Karpas-422 (cell line): ENCODE results near the gene SP2. TPM values are rescaled to one million over a fixed set of nuclear protein-coding genes. Genes with fewer than 3 reads are reported as not detected.

Source experiments
- DNase-seq: peaks from one replicate; pipeline ENCODE4 v3.0.0-alpha.2; 2015
- H2AFZ ChIP-seq: fragments of 200-600 bp; sonication (generic); 2 replicates; pipeline ENCODE4 v1.6.1; 2014; ENCODE audit warnings: antibody characterized with exemption, low read length, mixed read lengths
- H3K27ac ChIP-seq: fragments of 200-600 bp; sonication (generic); 2 replicates; pipeline ENCODE4 v1.5.1; 2014; ENCODE audit warnings: mild to moderate bottlenecking, low read length, moderate library complexity
- H3K27me3 ChIP-seq: fragments of 200-600 bp; sonication (generic); 2 replicates; pipeline ENCODE4 v1.6.1; 2014; ENCODE audit warnings: low read length, mixed read lengths
- H3K36me3 ChIP-seq: fragments of 200-600 bp; sonication (generic); 2 replicates; pipeline ENCODE4 v1.6.1; 2014; ENCODE audit warnings: low read length, mixed read lengths; ENCODE audit not compliant: insufficient read depth
- H3K4me1 ChIP-seq: fragments of 200-600 bp; sonication (generic); 2 replicates; pipeline ENCODE4 v1.6.1; 2014; ENCODE audit warnings: mild to moderate bottlenecking, low read length, mixed read lengths
- H3K4me2 ChIP-seq: fragments of 200-600 bp; sonication (generic); 2 replicates; pipeline ENCODE4 v1.6.1; 2014; ENCODE audit warnings: low read length, low read depth, mild to moderate bottlenecking; ENCODE audit not compliant: poor library complexity, severe bottlenecking
- H3K4me3 ChIP-seq: fragments of 200-600 bp; sonication (generic); 2 replicates; pipeline ENCODE4 v1.5.1; 2014; ENCODE audit warnings: mild to moderate bottlenecking, antibody characterized with exemption, low read length, mixed read lengths
- H3K79me2 ChIP-seq: fragments of 200-600 bp; sonication (generic); 2 replicates; pipeline ENCODE4 v1.6.1; 2014; ENCODE audit warnings: mild to moderate bottlenecking, low read length, mixed read lengths
- H3K9ac ChIP-seq: fragments of 200-600 bp; sonication (generic); 2 replicates; pipeline ENCODE4 v1.6.0; 2014; ENCODE audit warnings: low read length
- H3K9me2 ChIP-seq: fragments of 200-600 bp; sonication (generic), shearing (Covaris generic); replicated peaks from 2 replicates; pipeline ENCODE4 v1.6.0; 2014; ENCODE audit warnings: mild to moderate bottlenecking, low read length, moderate library complexity; ENCODE audit not compliant: insufficient read depth
- H3K9me3 ChIP-seq: fragments of 300-700, 200-600 bp; sonication (generic); 2 replicates; pipeline ENCODE4 v1.6.1; 2014; ENCODE audit warnings: low read length, mixed read lengths
- H4K20me1 ChIP-seq: fragments of 200-600 bp; sonication (generic); 2 replicates; pipeline ENCODE4 v1.6.1; 2014; ENCODE audit warnings: mild to moderate bottlenecking, antibody characterized with exemption, low read length, low read depth; ENCODE audit not compliant: insufficient read depth
- total RNA-seq: library from RNA; depleted of rRNA; stranded (reverse); fragments of >200 nt; shearing (Covaris generic); gene quantifications from 2 replicates; pipeline ENCODE4 v1.2.3, GENCODE V29; 2014; ENCODE audit warnings: low replicate concordance

The SP2 gene
- total RNA-seq, 1 experiment from 2014 or later: 4.4 TPM

DNA sequence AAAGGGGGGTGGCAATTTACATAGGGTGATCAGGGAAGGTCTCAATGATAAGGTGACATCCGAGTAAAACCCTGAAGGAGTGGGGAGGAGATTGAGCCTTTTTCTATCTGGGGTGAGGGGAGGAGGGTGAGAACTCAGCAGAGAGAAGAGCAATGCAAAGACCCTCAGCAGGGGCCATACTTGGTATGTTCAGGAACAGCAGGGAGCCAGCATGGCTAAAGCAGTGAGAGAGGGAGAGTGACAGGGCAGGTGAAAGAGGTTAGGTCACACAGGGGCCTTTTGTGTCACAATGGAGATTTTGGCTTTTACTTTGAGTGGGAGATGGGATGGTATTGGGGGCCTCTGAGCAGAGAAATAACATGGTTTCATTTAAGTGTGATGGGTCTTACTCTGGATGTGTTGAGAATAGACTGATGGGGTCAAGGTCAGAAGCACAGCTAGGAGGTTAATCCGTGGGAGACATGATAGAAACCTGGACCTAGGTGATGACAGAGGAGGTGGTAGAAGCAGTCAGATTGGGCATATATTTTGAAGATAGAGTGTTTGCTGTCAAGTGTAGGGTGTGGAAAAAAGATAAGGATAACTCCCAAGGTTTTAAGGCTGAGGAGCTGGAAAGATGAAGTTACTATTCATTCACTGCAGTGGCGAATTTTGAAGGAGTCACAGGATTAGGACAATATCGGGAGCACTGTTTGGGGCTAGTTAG, 6.2 kb downstream of the SP2 start:
- Histone ChIP-seq H3K4me1 (peaks cover 25% of the 10 kb centered on the region), H2AFZ (no peak overlapping the region), H3K9me3 (no peaks in the 10 kb centered on the region), H3K27me3 (no peaks in the 10 kb centered on the region), H3K9ac (no peak overlapping the region), H3K27ac (no peak overlapping the region), H3K9me2 (no peaks in the 10 kb centered on the region), H3K4me2 (no peak overlapping the region), H3K4me3 (no peak overlapping the region), H4K20me1 (no peaks in the 10 kb centered on the region), H3K79me2 (peaks cover 73% of the 10 kb centered on the region), H3K36me3 (peaks cover 15% of the 10 kb centered on the region; the same call in 1 of the 2 replicates)
- no peak for DNase-seq

DNA sequence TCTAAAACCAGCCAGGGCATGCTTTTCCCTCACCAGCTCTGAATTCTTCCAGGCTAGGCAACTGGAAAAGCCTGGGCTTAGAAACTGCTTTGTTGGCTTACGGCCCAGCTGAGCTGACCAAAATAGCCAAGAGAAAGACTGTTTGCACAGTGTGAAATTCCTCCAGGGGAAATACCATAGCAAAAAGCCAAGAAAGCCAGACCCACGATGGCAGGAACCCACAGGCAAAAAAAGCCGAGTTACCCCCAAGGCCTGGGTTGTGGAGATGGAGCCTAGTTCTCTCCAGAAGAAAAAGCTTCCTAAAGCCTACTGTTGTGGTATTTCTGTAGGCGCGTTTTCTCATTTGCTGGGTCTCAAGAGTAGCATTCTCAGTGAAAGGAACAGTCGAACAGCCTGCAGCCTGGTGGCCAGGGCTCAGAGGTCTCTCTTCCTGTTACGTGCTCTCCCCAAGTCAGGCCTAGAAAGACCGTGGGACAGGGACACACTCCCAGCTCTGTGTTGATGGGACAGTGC, 9.2 kb downstream of the SP2 start:
- no peaks in the 10 kb centered on the region for H3K27me3 ChIP-seq
- H3K27ac ChIP-seq: no peak overlapping the region
- no peaks in the 10 kb centered on the region for H4K20me1 ChIP-seq
- no peak for DNase-seq
- H3K36me3 ChIP-seq: no peaks in the 10 kb centered on the region
- no peaks in the 10 kb centered on the region for H3K9me2 ChIP-seq
- no peaks in the 10 kb centered on the region for H3K9me3 ChIP-seq
- peaks cover 15% of the 10 kb centered on the region for H3K4me1 ChIP-seq
- no peak overlapping the region for H2AFZ ChIP-seq
- H3K4me2 ChIP-seq: no peak overlapping the region
- H3K4me3 ChIP-seq: no peak overlapping the region
- no peak overlapping the region for H3K9ac ChIP-seq
- peaks cover 65% of the 10 kb centered on the region for H3K79me2 ChIP-seq

DNA sequence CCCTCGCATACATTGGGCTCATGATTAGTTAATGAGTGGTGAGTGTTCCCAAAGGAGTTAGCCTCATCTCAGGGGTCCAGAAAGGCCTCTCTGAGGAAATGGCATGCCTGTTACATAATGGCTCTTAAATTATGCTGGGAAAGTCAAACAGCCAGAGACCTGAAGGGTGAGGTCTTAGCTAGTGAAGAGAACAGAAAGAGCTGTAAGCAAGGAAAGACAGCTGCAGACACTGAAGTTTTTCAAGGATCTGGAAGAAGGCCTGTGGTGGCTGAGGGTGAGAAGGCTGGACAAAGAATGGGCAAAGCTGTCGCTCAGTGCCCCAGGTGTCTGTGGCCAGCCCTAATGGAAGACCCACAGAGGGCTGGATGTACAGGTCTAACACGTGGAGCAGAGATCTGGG, 10.4 kb downstream of the SP2 start:
- Histone ChIP-seq H4K20me1 (no peaks in the 10 kb centered on the region), H3K79me2 (peaks cover 62% of the 10 kb centered on the region)
- DNase-seq: no peak

DNA sequence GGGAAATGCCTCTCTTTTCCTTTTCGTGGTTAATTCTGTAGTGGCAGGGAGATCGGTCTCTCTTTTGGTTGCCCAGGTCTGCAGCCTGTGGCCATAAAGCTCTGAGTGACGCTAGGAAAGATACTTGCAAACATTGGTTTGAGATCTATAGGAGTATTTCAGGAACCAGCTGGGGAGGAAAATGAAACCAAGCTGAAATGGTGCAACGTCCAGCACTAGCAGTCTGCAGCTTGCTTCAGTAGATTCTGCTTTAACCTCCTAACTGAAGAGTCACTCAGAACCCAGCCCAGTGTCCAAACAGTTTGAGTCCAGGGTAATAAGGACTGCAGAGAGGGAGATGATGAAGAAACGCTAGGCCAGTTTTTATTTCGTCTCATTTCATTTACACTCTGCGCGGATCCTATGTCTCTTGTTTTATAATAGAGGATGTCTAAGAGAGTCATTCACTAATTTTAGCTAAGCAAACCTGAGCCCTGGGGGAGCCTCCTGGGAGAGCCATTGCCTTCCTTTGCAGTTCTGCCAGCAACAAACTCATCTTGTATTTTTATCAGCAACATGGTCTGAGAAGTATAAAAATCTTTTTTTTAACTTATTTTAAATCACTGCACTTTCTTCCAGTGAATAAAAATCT, 12.0 kb downstream of the SP2 start:
- DNase-seq: no peak
- H3K9ac ChIP-seq: no peak overlapping the region
- H3K79me2 ChIP-seq: peaks cover 55% of the 10 kb centered on the region
- no peaks in the 10 kb centered on the region for H3K9me2 ChIP-seq
- no peaks in the 10 kb centered on the region for H3K27me3 ChIP-seq
- no peaks in the 10 kb centered on the region for H4K20me1 ChIP-seq
- H3K9me3 ChIP-seq: no peaks in the 10 kb centered on the region
- peaks cover 10% of the 10 kb centered on the region for H3K4me1 ChIP-seq
- no peak overlapping the region for H3K27ac ChIP-seq
- no peak overlapping the region for H3K4me3 ChIP-seq
- no peak overlapping the region for H2AFZ ChIP-seq
- H3K4me2 ChIP-seq: no peak overlapping the region
- H3K36me3 ChIP-seq: no peaks in the 10 kb centered on the region

More for the DNA sequence above, 10.4 kb downstream of the SP2 start:
- peaks cover 14% of the 10 kb centered on the region for H3K4me1 ChIP-seq
- no peak overlapping the region for H2AFZ ChIP-seq
- H3K27ac ChIP-seq: no peak overlapping the region
- no peak overlapping the region for H3K9ac ChIP-seq
- no peak overlapping the region for H3K4me3 ChIP-seq
- H3K4me2 ChIP-seq: no peak overlapping the region
- H3K9me3 ChIP-seq: no peaks in the 10 kb centered on the region
- no peaks in the 10 kb centered on the region for H3K9me2 ChIP-seq
- H3K36me3 ChIP-seq: no peaks in the 10 kb centered on the region
- no peaks in the 10 kb centered on the region for H3K27me3 ChIP-seq

DNA sequence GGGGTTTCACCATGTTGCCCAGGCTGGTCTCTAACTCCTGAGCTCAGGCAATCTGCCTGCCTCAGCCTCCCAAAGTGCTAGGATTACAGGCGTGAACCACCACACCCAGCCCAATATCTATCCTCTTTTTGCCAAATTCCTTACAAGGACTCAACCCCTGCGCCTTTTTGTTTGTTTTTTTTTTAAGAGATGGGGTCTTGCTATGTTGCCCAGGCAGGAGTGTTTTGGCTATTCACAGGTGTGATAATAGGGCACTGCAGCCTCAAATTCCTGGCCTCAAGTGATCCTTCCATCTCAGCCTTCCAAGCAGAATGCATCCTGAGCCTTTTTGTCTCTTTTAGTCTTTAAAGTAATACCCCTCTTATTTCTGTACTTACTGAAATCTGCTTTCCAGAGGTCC, 17.0 kb downstream of the SP2 start:
- H3K4me2 ChIP-seq: no peak overlapping the region
- H4K20me1 ChIP-seq: no peaks in the 10 kb centered on the region
- H3K79me2 ChIP-seq: peaks cover 27% of the 10 kb centered on the region
- no peaks in the 10 kb centered on the region for H3K9me2 ChIP-seq
- no peak overlapping the region for H2AFZ ChIP-seq
- H3K9ac ChIP-seq: no peak overlapping the region
- H3K9me3 ChIP-seq: no peaks in the 10 kb centered on the region
- DNase-seq: no peak
- no peak overlapping the region for H3K27ac ChIP-seq
- H3K4me3 ChIP-seq: no peak overlapping the region
- peaks cover 1% of the 10 kb centered on the region for H3K4me1 ChIP-seq
- no peaks in the 10 kb centered on the region for H3K36me3 ChIP-seq
- no peaks in the 10 kb centered on the region for H3K27me3 ChIP-seq

DNA sequence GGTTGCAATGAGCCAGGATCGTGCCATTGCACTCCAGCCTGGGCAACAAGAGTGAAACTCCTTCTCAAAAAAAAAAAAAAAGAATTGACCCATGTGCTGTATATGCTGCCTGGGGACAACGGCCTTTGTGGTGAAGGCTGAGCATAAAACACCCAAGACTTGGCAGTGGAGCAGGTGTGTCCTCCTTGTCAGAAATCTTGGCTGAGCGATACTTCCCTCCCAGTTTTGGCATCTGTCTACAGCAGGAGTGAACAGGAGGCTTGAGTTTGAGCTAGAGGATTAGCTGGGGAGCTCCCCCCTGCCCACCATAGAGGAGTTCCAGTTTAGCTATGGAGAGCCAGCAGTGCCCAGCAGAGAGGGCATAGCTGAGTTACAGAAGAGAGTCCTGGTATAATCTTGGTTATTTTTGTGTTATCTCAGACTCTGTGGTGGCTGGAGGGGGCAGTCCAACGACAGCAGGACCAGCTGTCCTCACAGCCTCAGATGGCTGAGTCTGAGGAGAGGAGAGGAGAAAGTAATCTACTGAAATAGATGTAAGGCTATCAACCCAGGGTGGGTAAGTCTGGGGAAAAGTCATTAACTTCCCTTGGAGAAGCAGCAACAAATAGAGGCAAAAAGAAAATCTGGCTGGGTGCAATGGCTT, 18.4 kb downstream of the SP2 start:
- H3K4me2 ChIP-seq: no peak overlapping the region
- H4K20me1 ChIP-seq: no peaks in the 10 kb centered on the region
- no peak overlapping the region for H3K9ac ChIP-seq
- DNase-seq: no peak
- H3K27ac ChIP-seq: no peak overlapping the region
- no peaks in the 10 kb centered on the region for H3K36me3 ChIP-seq
- no peak overlapping the region for H2AFZ ChIP-seq
- no peaks in the 10 kb centered on the region for H3K9me3 ChIP-seq
- no peaks in the 10 kb centered on the region for H3K27me3 ChIP-seq
- no peaks in the 10 kb centered on the region for H3K9me2 ChIP-seq
- H3K79me2 ChIP-seq: peaks cover 19% of the 10 kb centered on the region
- H3K4me3 ChIP-seq: no peak overlapping the region
- H3K4me1 ChIP-seq: no peaks in the 10 kb centered on the region

DNA sequence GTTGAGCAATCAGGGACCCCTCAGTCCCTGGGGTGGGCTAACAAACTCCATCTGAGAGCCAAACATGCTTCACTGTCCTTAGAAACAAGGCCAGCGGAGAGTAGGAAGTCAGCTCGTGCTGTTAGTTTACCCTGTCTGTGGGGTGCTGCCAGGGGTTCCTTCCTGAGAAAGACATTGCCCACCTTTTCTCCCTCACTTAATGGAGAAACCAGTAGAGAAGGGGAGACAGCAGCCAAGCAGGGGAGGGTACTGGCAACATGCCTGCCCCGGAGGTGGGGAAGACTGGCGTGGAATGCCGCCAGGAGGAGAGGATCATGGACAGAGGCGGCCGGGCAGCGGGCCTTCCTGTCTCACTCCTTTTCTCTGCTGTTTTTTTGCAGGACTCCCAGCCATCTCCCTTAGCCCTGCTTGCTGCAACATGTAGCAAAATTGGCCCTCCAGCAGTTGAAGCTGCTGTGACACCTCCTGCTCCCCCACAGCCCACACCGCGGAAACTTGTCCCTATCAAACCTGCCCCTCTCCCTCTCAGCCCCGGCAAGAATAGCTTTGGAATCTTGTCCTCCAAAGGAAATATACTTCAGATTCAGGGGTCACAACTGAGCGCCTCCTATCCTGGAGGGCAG, 19.9 kb downstream of the SP2 start:
- H3K9me3 ChIP-seq: no peaks in the 10 kb centered on the region
- no peak overlapping the region for H3K4me3 ChIP-seq
- H4K20me1 ChIP-seq: no peaks in the 10 kb centered on the region
- no peaks in the 10 kb centered on the region for H3K4me1 ChIP-seq
- peaks cover 7% of the 10 kb centered on the region; the same call in 1 of the 2 replicates for H3K79me2 ChIP-seq
- H3K9ac ChIP-seq: no peak overlapping the region
- no peak overlapping the region for H3K4me2 ChIP-seq
- H3K9me2 ChIP-seq: no peaks in the 10 kb centered on the region
- no peak for DNase-seq
- no peaks in the 10 kb centered on the region for H3K27me3 ChIP-seq
- no peak overlapping the region for H3K27ac ChIP-seq
- H2AFZ ChIP-seq: no peak overlapping the region
- no peaks in the 10 kb centered on the region for H3K36me3 ChIP-seq
